ENCODE data around the gene NDUFS4.
A peak's percentile ranks its signal among the peaks of the same experiment; 100 is the strongest.
"Not testable (repeated sequence)": the region's sequence is repeated elsewhere in the genome, so short reads cannot be mapped to it uniquely, and the experiment has no call there.

The NDUFS4 gene

GRCh38 chr5:53560506-53561191 is at the start of gene NDUFS4:
TSS of gene NDUFS4 (plus strand) at chr5:53560639. CDS start at chr5:53560663, 24 bp downstream.
- DNase-seq = peak; percentile 70

GRCh38 chr5:53512539-53512938 is 47.9 kb upstream of the NDUFS4 start:
- no peak for DNase-seq

GRCh38 chr5:53515988-53516387 is 44.5 kb upstream of the NDUFS4 start:
- DNase-seq = no peak

GRCh38 chr5:53520813-53521212 is 39.6 kb upstream of the NDUFS4 start:
- no peak for DNase-seq

- no peak for DNase-seq
Observed at GRCh38 chr5:53537711-53538110, 22.7 kb upstream of the NDUFS4 start.

- DNase-seq = not testable (repeated sequence)
Observed at GRCh38 chr5:53540739-53541138, 19.7 kb upstream of the NDUFS4 start.

GRCh38 chr5:53541859-53542258 is 18.6 kb upstream of the NDUFS4 start:
- DNase-seq = no peak

GRCh38 chr5:53542926-53543325 is 17.5 kb upstream of the NDUFS4 start:
- no peak for DNase-seq

- no peak for DNase-seq
Observed at GRCh38 chr5:53543401-53543800, 17.0 kb upstream of the NDUFS4 start.

- no peak for DNase-seq
Observed at GRCh38 chr5:53545744-53546143, 14.7 kb upstream of the NDUFS4 start.

- DNase-seq = no peak
Observed at GRCh38 chr5:53547226-53547625, 13.2 kb upstream of the NDUFS4 start.

- not testable (repeated sequence) for DNase-seq
Observed at GRCh38 chr5:53548501-53548900, 11.9 kb upstream of the NDUFS4 start.

- DNase-seq = no peak
Observed at GRCh38 chr5:53549792-53550191, 10.6 kb upstream of the NDUFS4 start.

- no peak for DNase-seq
Observed at GRCh38 chr5:53552561-53552960, 7.9 kb upstream of the NDUFS4 start.

- DNase-seq = no peak
Observed at GRCh38 chr5:53554444-53554843, 6.0 kb upstream of the NDUFS4 start.

GRCh38 chr5:53555160-53555559 is 5.3 kb upstream of the NDUFS4 start:
- no peak for DNase-seq

- DNase-seq = no peak
Observed at GRCh38 chr5:53556001-53556400, 4.4 kb upstream of the NDUFS4 start.

- no peak for DNase-seq
Observed at GRCh38 chr5:53557386-53557785, 3.1 kb upstream of the NDUFS4 start.

- DNase-seq = no peak
Observed at GRCh38 chr5:53558966-53559365, 1.5 kb upstream of the NDUFS4 start.

- no peak for DNase-seq
Observed at GRCh38 chr5:53560028-53560427, 411 bp upstream of the NDUFS4 start.

- no peak for DNase-seq
Observed at GRCh38 chr5:53568401-53568800, 8.0 kb downstream of the NDUFS4 start.

- DNase-seq = no peak
Observed at GRCh38 chr5:53568871-53569270, 8.4 kb downstream of the NDUFS4 start.

- no peak for DNase-seq
Observed at GRCh38 chr5:53569453-53569852, 9.0 kb downstream of the NDUFS4 start.

- no peak for DNase-seq
Observed at GRCh38 chr5:53571403-53571802, 11.0 kb downstream of the NDUFS4 start.

GRCh38 chr5:53575101-53575500 is 14.7 kb downstream of the NDUFS4 start:
- DNase-seq = no peak
